Measurements from ENCODE around the gene RFX8.

RFX8 gene

DNA sequence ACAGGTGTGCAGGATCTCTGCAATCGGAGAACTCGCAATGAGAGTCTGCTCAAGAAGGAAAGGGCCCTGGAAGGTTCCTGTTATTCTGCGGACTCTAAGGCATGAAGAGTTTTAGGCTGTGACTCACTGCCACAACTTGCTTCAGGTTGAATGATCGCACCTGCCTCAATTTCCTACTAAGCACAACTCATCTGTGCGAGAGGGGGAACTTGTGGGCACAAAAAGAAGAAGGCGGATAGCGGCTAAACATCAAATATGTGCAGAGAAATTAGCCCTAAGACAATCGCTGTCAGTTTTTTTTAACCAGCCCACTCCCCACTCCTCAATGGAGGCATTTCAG lies 73.6 kb downstream of the RFX8 start:
- peak overlapping the region; percentile 69 for H3K27ac ChIP-seq (ENCODE audit: low read length)
- no peaks in the 10 kb centered on the region for H3K9me3 ChIP-seq (ENCODE audit: insufficient read depth, low read length)
- H3K4me3 ChIP-seq (ENCODE audit: low read length) = peak overlapping the region; percentile 65
- 0 out of 2 replicates have a peak overlapping the region, but pooled peaks have one; percentile 12 for H3K9ac ChIP-seq (ENCODE audit: low read length)
- H2AFZ ChIP-seq (ENCODE audit: low read depth, low read length) = no peak overlapping the region
- no peaks in the 10 kb centered on the region for H4K20me1 ChIP-seq (ENCODE audit: insufficient read depth, low read length)
- peak overlapping the region; percentile 89 for H3K4me2 ChIP-seq (ENCODE audit: low read length)
- H3K79me2 ChIP-seq (ENCODE audit: low read length) = no peaks in the 10 kb centered on the region
- TF ChIP-seq EZH2phosphoT487 (IDR thresholded peaks at IDR 0.05; ENCODE audit: low read depth) = no peak
- TF ChIP-seq, protein P1, sequence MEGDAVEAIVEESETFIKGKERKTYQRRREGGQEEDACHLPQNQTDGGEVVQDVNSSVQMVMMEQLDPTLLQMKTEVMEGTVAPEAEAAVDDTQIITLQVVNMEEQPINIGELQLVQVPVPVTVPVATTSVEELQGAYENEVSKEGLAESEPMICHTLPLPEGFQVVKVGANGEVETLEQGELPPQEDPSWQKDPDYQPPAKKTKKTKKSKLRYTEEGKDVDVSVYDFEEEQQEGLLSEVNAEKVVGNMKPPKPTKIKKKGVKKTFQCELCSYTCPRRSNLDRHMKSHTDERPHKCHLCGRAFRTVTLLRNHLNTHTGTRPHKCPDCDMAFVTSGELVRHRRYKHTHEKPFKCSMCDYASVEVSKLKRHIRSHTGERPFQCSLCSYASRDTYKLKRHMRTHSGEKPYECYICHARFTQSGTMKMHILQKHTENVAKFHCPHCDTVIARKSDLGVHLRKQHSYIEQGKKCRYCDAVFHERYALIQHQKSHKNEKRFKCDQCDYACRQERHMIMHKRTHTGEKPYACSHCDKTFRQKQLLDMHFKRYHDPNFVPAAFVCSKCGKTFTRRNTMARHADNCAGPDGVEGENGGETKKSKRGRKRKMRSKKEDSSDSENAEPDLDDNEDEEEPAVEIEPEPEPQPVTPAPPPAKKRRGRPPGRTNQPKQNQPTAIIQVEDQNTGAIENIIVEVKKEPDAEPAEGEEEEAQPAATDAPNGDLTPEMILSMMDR (IDR thresholded peaks at IDR 0.05; ENCODE audit: low read depth, low read length) = no peak
- peaks cover 4% of the 10 kb centered on the region; the same call in 1 of the 2 replicates for H3K27me3 ChIP-seq (ENCODE audit: low read depth, low read length)
- H3K4me1 ChIP-seq (ENCODE audit: low read length) = peaks cover 64% of the 10 kb centered on the region
- no peaks in the 10 kb centered on the region for H3K36me3 ChIP-seq (replicated peaks; ENCODE audit: low read depth, low read length)

GRCh38 chr2:101400506-101401325 lies 74.2 kb downstream of the RFX8 start:
- Histone ChIP-seq H3K36me3 (replicated peaks; ENCODE audit: low read depth, low read length) (no peaks in the 10 kb centered on the region), H3K9me3 (ENCODE audit: insufficient read depth, low read length) (no peaks in the 10 kb centered on the region), H3K27ac (ENCODE audit: low read length) (peak overlapping the region; percentile 69), H3K9ac (ENCODE audit: low read length) (peak overlapping the region; percentile 28; the same call in 1 of the 2 replicates), H2AFZ (ENCODE audit: low read depth, low read length) (0 out of 2 replicates have a peak overlapping the region, but pooled peaks have one; percentile 39), H4K20me1 (ENCODE audit: insufficient read depth, low read length) (no peaks in the 10 kb centered on the region), H3K4me2 (ENCODE audit: low read length) (peak overlapping the region; percentile 89), H3K27me3 (ENCODE audit: low read depth, low read length) (peaks cover 4% of the 10 kb centered on the region; the same call in 1 of the 2 replicates), H3K79me2 (ENCODE audit: low read length) (no peaks in the 10 kb centered on the region), H3K4me1 (ENCODE audit: low read length) (peaks cover 70% of the 10 kb centered on the region), H3K4me3 (ENCODE audit: low read length) (peak overlapping the region; percentile 65)
- TF ChIP-seq, protein P1 (IDR thresholded peaks at IDR 0.05; ENCODE audit: low read depth, low read length) = no peak
- TF ChIP-seq EZH2phosphoT487 (IDR thresholded peaks at IDR 0.05; ENCODE audit: low read depth) = no peak

GRCh38 chr2:101400048-101400447 lies 74.9 kb downstream of the RFX8 start:
- H3K4me1 ChIP-seq (ENCODE audit: low read length) = peaks cover 73% of the 10 kb centered on the region
- peak overlapping the region; percentile 89 for H3K4me2 ChIP-seq (ENCODE audit: low read length)
- peaks cover 4% of the 10 kb centered on the region; the same call in 1 of the 2 replicates for H3K27me3 ChIP-seq (ENCODE audit: low read depth, low read length)
- H3K9me3 ChIP-seq (ENCODE audit: insufficient read depth, low read length) = no peaks in the 10 kb centered on the region
- TF ChIP-seq, protein P1 (IDR thresholded peaks at IDR 0.05; ENCODE audit: low read depth, low read length) = no peak
- TF ChIP-seq EZH2phosphoT487 (IDR thresholded peaks at IDR 0.05; ENCODE audit: low read depth) = no peak
- H3K27ac ChIP-seq (ENCODE audit: low read length) = peak overlapping the region; percentile 69
- H3K4me3 ChIP-seq (ENCODE audit: low read length) = peak overlapping the region; percentile 65
- peak overlapping the region; percentile 28; the same call in 1 of the 2 replicates for H3K9ac ChIP-seq (ENCODE audit: low read length)
- H3K36me3 ChIP-seq (replicated peaks; ENCODE audit: low read depth, low read length) = no peaks in the 10 kb centered on the region
- no peaks in the 10 kb centered on the region for H3K79me2 ChIP-seq (ENCODE audit: low read length)
- no peak overlapping the region for H2AFZ ChIP-seq (ENCODE audit: low read depth, low read length)
- no peaks in the 10 kb centered on the region for H4K20me1 ChIP-seq (ENCODE audit: insufficient read depth, low read length)

- Histone ChIP-seq H3K4me1 (ENCODE audit: low read length) (peaks cover 73% of the 10 kb centered on the region), H3K27ac (ENCODE audit: low read length) (peak overlapping the region; percentile 69; the same call in 1 of the 2 replicates), H3K9me3 (ENCODE audit: insufficient read depth, low read length) (no peaks in the 10 kb centered on the region), H3K4me3 (ENCODE audit: low read length) (peak overlapping the region; percentile 65), H4K20me1 (ENCODE audit: insufficient read depth, low read length) (no peaks in the 10 kb centered on the region), H3K9ac (ENCODE audit: low read length) (peak overlapping the region; percentile 28; the same call in 1 of the 2 replicates), H3K4me2 (ENCODE audit: low read length) (peak overlapping the region; percentile 89), H3K79me2 (ENCODE audit: low read length) (no peaks in the 10 kb centered on the region), H3K27me3 (ENCODE audit: low read depth, low read length) (peaks cover 4% of the 10 kb centered on the region; the same call in 1 of the 2 replicates), H3K36me3 (replicated peaks; ENCODE audit: low read depth, low read length) (no peaks in the 10 kb centered on the region), H2AFZ (ENCODE audit: low read depth, low read length) (no peak overlapping the region)
- no peak for TF ChIP-seq EZH2phosphoT487 (IDR thresholded peaks at IDR 0.05; ENCODE audit: low read depth)
- TF ChIP-seq, protein P1 (IDR thresholded peaks at IDR 0.05; ENCODE audit: low read depth, low read length) = no peak
Measured at GRCh38 chr2:101399021-101399799, 75.7 kb downstream of the RFX8 start.
